ENCODE measurements around the gene KCNMA1. TPM values are rescaled to one million over a fixed set of nuclear protein-coding genes. Genes with fewer than 3 reads are reported as not detected.
A peak's percentile ranks its signal among the peaks of the same experiment; 100 is the strongest.

KCNMA1 gene
- total RNA-seq, 1 donor from 2014 or later: 30.1 TPM

- Mint-ChIP-seq H3K36me3 (no peaks in the 10 kb centered on the region), H3K9me3 (no peaks in the 10 kb centered on the region), H3K27ac (peak overlapping the region; percentile 19), H3K4me3 (no peak overlapping the region), H3K4me1 (ENCODE audit: unreplicated experiment) (peaks cover 23% of the 10 kb centered on the region), H3K27me3 (no peaks in the 10 kb centered on the region)
- peak; percentile 5 for TF ChIP-seq CTCF (conservative IDR thresholded peaks at IDR 0.05)
- no peak for DNase-seq (ENCODE audit: extremely low spot score, unreplicated experiment)
Observed at GRCh38 chr10:77494756-77495541, 142.7 kb downstream of the KCNMA1 start.

GRCh38 chr10:77494327-77494726 is 143.3 kb downstream of the KCNMA1 start:
- Mint-ChIP-seq H3K27ac (no peak overlapping the region), H3K4me1 (ENCODE audit: unreplicated experiment) (peaks cover 23% of the 10 kb centered on the region), H3K27me3 (no peaks in the 10 kb centered on the region), H3K4me3 (no peak overlapping the region), H3K36me3 (no peaks in the 10 kb centered on the region), H3K9me3 (no peaks in the 10 kb centered on the region)
- TF ChIP-seq CTCF (conservative IDR thresholded peaks at IDR 0.05): peak; percentile 59
- no peak for DNase-seq (ENCODE audit: extremely low spot score, unreplicated experiment)

GRCh38 chr10:77493851-77494261 is 143.8 kb downstream of the KCNMA1 start:
- H3K36me3 Mint-ChIP-seq: no peaks in the 10 kb centered on the region
- H3K4me1 Mint-ChIP-seq (ENCODE audit: unreplicated experiment): peaks cover 23% of the 10 kb centered on the region
- no peak for TF ChIP-seq CTCF (conservative IDR thresholded peaks at IDR 0.05)
- H3K4me3 Mint-ChIP-seq: no peak overlapping the region
- no peaks in the 10 kb centered on the region for H3K9me3 Mint-ChIP-seq
- no peaks in the 10 kb centered on the region for H3K27me3 Mint-ChIP-seq
- no peak overlapping the region for H3K27ac Mint-ChIP-seq
- DNase-seq (ENCODE audit: extremely low spot score, unreplicated experiment): no peak

DNA sequence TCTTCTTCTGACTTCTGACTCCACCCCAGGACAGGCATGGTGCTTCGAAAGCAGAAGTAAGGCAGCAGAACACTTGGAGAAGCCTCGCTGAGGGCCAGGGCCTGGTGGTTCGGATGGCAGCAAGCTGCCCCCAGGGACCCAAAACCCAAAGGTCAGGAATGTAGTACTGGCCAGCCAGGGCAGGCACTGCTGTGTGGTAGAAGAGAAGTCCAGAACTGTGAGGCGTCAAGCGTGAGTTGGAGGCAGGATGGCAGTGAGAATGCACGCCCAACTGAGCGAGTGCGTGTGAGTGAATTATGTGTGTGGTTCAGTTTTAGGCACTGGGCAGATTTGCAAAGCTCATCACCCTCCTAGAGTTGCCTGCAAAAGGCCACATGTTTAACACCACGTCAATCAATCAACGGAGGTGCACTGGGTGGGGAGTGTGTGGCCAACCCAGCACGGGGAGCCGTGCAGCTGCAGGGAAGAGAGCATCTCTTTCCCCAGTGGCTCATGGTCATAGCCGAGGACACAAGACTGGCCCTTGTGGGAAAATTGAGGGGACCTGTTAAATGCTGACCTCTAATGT is 144.3 kb downstream of the KCNMA1 start:
- H3K27me3 Mint-ChIP-seq: no peaks in the 10 kb centered on the region
- no peak overlapping the region for H3K27ac Mint-ChIP-seq
- H3K36me3 Mint-ChIP-seq: no peaks in the 10 kb centered on the region
- TF ChIP-seq CTCF (conservative IDR thresholded peaks at IDR 0.05): no peak
- no peak for DNase-seq (ENCODE audit: extremely low spot score, unreplicated experiment)
- H3K4me1 Mint-ChIP-seq (ENCODE audit: unreplicated experiment): peaks cover 23% of the 10 kb centered on the region
- H3K4me3 Mint-ChIP-seq: no peak overlapping the region
- no peaks in the 10 kb centered on the region for H3K9me3 Mint-ChIP-seq

- H3K36me3 Mint-ChIP-seq: no peaks in the 10 kb centered on the region
- peaks cover 15% of the 10 kb centered on the region for H3K4me1 Mint-ChIP-seq (ENCODE audit: unreplicated experiment)
- no peaks in the 10 kb centered on the region for H3K27me3 Mint-ChIP-seq
- no peak overlapping the region for H3K4me3 Mint-ChIP-seq
- DNase-seq (ENCODE audit: extremely low spot score, unreplicated experiment): no peak
- no peak for TF ChIP-seq CTCF (conservative IDR thresholded peaks at IDR 0.05)
- H3K27ac Mint-ChIP-seq: no peak overlapping the region
- no peaks in the 10 kb centered on the region for H3K9me3 Mint-ChIP-seq
Observed at GRCh38 chr10:77492368-77492994, 145.1 kb downstream of the KCNMA1 start.
